Left forelimb (tissue), 1 donor: ENCODE results near the gene RLF.
A peak's percentile ranks its signal among the peaks of the same experiment; 100 is the strongest.

Experiments
- DNase-seq: peaks from one replicate; pipeline ENCODE4 v3.0.0-alpha.2; 2018; ENCODE audit warnings: low spot score

RLF gene

DNA sequence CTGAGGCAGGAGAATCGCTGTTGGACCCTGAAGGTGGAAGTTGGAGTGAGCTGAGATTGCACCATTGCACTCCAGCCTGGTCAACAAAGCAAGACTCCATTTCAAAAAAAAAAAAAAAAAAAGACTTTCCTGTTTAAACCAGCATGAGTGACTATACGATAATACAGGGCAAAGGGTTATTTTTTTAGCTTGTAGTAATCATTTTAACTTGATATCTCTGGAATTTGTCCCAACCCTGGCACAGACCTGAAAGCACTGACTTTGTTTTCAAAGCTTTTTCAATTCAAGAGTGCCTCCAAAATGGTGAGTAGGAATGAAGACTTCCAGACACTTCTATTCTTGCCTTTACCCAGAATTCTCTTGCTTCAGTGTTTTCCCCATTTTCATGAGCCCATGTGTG, 82.2 kb downstream of the RLF start:
- DNase-seq: no peak

DNA sequence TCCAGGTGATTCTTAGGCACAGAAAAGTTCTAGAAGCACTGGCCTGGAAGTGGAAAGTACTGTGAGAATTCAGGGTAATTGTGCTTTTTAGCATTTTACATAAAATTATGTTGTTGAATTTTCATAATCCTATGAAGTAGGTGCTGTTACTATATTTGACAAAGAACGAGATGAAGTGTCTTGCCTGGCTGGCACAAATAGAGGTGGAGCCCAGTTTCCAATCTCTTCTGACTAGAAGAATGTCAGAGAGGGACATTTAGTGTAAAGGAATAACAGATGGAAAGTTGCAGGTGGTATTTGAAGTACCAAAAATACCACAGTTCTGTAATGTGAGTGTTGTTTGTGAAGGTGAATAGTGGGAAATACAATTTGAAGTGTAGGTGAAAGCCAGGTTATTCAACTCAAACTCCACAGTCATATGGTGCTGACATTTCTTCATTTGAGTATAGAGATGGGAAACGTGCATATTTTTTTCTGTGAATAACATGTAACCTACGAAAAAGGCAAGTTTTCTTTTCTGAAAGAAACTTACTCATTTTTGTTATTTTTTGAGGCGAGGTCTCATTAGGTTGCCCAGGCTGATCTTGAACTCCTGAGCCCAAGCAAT, 83.1 kb downstream of the RLF start:
- no peak for DNase-seq

DNA sequence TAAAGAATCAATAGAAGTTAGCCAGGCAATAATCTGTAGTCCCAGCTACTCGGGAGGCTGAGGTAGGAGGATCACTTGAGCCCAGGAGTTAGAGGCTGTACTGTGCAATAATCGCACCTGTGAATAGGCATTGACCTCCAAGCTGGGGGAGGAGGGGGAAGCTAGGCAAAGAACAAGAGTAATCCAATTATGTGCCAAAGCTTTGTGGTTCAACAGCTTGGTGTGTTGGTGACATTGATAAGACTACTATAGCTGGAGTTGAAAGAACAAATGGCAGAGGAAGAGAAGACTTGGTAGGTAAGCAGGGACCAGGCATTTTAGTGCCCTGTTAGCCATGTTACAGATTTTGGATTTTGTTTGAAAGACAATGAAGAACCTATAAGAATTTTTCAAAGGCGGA, 84.5 kb downstream of the RLF start:
- no peak for DNase-seq

DNA sequence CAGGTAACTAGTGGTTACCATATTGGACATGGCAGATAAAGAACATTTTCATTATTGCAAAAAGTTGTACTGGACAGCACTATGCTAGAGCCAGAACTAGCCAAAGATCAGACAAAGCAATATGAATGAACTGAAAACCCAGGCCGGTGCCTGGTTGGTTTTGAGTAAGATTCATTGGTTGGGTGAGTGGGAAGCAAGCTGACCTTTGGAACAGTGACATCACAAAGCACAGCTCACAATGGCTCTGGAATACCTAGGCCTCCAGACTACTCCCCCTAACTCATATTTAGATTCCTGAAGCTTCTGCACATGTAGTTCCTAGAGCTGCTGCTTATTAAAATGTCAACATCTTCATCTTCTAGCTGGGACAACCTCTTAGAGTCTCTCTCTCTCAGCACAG, 86.5 kb downstream of the RLF start, which contains the start of gene TMCO2:
TSS of gene TMCO2 (plus strand) at position 283 of the 400 bp plus-strand sequence. CDS start at position 340, 57 bp downstream.
- DNase-seq: no peak

DNA sequence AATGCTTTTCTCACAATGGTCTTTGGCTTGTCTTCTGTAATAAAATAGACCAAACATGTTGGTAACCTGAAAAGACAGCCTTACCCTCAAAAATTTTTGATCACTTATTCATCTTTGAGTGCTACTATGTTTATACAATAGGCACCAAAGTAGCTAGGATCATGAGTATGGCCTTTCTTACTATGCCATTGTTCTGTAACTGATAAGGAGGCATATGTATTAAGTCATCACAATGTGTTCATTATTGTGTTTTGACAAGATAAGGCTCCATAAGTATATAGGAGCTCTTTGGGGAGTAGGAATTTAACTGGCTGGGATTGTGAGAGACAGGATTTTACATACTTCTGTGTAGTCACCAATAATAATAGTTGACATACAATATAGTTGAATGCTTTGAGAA, 87.2 kb downstream of the RLF start:
- DNase-seq: no peak

DNA sequence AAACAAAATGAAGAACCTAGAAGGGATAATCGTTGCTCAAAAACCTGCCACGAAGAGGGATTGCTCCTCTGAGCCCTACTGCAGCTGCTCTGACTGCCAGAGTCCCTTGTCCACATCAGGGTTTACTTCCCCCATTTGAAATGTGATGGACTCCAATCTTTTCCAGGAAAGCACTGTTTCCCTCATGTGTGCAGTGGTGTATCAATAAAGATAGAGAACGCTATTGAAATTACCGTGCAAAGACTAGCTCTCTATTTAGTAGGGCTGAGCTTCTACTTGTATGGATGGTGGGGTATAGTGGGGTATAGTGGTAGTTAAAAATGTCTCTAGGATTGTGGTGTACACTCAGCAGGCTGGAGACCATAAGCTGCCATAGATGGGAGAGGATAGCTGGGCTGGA, 90.3 kb downstream of the RLF start:
- DNase-seq: no peak

DNA sequence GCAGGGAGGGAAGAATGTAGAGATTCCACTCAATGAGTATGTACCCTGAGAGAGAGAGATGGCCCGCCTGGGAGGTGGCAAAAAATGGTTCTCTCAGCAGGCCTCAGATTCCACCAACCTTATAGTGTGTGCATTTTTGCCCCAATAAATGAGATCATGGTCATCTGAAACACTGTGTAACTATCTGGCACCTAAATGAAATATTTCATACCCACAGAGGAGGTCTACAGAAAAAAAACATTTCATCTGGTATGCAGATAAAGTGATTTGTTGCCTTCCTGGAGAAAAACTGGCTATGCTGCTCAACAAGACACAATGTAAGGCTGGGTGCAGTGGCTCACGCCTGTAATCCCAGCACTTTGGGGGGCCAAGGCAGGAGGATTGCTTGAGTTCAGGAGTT, 91.4 kb downstream of the RLF start:
- no peak for DNase-seq

DNA sequence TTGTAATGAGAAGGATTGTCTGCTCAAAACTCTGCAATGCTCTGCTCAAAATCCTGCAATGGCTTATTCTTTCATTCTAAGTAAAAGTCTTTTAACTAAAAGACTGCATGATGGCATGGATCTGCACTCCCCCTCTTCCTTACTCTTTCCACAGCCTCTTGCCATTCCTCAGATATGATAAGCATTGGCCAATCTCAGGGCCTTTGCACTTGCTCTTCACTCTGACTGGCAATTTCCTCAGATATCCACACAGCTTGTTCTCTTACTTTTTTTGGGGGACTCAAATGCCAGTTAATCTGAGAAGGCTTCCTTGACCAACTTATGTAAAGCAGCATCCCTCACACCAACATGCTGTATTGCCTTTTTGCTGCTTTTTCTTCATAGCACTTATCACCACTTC, 94.0 kb downstream of the RLF start:
- no peak for DNase-seq

DNA sequence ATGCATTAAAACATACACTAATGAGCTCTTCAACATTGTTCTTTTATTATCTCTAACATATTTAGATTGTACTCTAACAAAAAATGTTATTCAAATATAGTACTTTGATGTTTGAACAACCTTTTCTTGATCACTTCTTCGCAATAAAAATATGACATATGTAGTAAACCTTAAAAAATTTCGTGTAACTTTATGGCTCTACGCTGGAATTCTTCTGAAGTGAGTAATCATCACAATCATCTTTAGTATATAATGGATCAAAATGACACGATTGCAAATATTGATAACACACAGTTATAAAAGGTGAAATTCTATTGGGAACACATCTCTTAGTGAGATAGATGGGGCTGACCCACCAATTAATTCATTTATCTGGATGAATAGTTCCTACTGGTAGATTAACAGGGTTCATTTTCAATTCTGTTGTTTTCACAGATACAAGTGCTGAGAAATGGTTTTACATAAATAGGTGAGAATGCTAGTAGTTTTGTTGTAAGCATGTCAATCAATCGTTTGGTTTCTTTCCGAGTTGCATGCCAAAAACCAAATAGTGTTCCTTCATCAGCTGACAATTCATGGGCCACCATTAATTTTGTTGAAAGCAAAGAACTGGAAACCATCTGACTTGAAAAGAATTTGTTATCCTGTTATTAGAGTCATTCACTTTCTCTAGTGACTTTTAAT, 95.4 kb downstream of the RLF start:
- no peak for DNase-seq

DNA sequence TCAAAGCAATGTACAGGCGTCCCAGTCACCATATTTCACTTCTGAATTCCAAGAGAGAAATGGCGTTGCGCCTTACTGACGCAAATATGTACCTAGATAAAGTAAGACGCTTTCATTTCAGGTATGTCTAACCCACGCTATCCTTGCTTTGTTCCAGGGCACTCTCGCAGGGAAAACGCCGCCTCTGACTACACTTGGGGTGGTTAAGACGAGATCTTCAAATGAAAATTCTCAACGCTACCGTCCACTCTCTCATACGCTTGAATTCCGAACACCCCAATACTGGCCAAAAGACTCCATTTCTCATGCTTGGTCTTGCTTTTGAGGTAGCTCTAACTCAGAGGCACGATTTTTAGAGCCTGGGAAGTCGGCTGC, 96.1 kb downstream of the RLF start:
- DNase-seq: no peak

DNA sequence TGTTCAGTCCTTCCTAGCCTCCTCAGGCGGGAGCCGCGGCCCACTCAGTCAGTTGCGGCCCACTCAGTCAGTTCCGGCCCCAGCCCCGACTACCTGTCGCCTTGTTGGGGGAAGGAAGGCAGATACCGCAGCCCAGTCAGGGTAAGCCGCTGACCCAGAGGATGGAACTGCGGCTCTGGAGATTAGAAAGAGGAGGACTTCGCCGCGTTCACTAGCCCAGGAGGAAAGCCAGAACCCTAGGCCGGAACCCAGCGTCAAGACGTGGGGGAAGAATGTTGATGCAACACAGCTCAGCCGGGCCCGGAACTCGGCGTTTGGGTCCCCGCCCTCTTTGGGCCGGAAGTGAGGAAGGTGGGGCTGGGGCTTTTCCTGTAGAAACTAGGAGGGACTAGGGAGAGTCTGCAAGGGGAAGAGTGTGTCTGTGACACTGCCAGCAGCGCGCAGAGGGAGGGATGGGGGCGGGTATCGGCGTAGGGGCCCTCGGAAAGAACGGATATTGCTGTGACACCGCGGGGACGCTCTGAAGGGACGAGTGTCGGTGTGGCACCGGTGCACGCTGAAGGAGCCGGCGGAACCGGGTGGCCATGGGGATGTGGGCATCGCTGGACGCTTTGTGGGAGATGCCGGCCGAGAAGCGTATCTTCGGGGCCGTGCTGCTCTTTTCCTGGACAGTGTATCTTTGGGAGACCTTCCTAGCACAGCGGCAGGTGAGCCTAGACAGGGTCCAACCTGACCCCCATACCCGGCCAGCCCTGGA, 96.7 kb downstream of the RLF start, which contains the start of gene ZMPSTE24:
TSS of gene ZMPSTE24 (plus strand) at position 549 of the 757 bp plus-strand sequence. CDS start at position 585, 36 bp downstream.
- peak; percentile 97 for DNase-seq

DNA sequence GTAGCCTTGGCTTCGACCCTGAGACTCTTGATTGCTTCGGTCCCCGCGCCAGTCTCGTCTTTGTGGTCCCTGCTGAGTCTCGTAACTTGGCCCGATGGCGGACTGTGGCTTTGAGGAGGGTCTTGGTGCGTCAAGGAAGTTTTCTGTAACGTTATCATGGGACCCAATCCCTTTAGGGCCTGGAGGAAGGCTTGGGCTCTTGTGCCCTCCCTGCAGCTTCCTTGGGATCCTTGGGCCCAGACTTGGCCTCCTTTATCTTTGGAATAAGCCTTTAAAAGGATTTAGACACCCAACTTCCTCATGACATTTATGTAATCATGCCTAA, 97.2 kb downstream of the RLF start:
- DNase-seq: no peak

DNA sequence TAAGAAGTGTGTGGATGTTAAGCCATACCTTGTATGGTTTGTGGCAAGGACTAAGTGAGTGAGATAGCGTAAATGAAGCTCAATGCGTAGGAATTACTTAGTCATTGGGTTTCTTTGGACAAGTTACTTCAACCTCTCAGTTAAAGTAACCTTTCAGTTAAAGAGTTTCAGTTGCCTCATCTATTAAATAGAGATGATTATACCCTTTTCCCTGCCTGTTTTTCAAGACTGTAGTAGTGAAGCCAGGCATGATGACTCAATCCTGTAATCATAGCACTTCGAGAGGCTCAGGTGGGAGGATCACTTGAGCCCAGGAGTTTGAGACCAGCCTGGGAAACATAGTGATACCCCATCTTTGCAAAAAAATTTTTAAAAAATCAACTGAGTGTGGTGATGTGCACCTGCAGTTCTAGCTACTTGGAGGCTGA, 103.2 kb downstream of the RLF start:
- no peak for DNase-seq

DNA sequence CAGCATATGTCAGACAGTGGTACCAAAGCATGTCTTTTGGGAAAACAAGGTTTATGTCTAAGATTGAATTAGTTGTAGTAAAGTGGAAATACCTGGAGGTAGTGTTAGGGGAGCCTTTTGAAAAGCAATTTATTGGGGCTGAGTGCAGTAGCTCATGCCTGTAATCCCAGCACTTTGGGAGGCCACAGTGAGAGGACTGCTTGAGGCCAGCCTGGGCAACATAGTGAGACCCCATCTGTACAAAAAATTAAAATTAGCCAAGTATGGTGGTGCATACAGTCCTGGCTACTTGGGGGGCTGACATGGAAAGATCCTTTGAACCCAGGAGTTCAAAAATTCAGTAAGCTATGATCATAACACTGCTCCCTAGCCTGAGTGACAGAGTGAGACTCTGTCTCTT, 104.1 kb downstream of the RLF start:
- no peak for DNase-seq

DNA sequence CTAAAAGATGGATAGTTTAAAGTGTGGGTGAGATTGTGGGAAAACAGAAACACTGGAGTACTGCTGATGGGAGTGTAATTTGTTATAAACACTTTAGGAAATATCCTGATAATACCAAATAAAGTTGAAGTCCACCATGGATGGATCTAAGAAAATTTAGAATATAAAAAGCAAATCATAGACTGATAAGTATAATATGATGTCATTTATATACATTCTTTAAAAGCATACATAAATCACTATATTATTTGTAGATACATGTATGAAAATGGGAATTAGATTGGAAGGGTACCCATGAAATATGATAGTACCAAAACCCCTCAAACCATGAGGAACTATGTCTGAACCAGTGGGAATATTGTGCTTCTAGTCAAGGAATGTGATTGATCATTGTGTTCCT, 104.7 kb downstream of the RLF start:
- no peak for DNase-seq

DNA sequence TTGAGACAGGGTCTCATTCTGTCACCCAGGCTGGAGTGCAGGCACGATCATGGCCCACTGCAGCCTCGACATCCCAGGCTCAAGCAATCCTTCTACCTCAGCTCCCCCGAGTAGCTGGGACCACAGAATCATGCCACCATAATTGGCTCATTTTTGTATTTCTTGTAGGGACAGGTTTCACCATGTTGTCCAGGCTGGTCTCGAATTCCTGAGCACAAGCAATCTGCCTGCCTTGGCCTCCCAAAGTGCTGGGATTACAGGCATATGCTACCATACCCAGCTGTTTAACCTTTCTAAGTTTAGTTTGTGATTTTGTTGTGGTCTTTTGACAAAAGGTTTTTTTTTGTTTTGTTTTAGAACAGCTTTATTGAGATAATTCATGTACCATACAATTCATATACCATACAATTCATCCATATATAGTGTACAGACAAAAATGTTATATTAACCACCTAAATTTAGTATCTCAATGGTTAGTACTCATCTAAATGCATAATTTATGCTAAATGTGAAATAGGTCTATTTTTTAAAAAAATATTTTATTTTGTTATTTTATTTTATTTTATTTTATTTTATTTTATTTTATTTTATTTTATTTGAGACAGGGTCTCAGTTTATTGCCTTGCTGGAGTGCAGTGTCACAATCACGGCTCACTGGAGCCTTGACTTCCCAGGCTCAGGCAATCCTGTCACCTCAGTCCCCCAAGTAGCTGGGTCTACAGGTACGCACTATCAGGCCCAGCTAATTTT, 105.8 kb downstream of the RLF start:
- DNase-seq: no peak

DNA sequence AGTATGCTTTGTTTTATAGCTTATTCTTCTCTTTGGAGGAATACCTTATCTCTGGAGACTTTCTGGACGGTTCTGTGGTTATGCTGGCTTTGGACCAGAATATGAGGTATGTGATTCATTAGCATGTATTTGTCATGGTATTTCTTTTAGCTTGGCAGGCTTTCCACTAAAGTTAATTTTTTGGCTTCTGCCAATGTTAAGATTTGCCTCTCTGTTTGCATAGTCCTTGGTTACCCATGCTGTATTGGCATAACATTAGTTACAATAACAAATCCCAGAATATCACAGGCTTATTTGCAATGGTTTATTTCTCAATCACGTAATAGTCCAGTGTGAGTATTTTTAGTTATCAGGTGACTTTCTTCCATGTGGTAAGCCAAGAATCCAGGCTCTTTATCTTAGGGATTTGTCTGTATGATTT, 106.6 kb downstream of the RLF start:
- no peak for DNase-seq

DNA sequence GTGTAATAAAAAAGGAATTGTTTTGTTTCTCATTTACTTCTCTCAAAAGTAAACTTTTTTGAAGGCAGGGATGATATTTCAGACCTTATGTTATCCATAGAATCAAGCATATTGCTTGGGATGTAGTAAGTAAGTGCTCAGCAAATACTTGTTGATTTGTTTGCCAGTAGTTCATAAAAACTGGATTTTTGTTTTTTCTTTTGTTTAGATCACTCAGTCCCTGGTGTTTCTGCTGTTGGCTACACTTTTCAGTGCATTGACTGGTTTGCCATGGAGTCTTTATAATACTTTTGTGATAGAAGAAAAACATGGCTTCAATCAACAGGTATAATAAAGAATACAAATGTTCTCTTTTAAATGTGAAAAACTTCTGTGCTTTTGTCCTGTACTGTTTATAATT, 107.0 kb downstream of the RLF start:
- no peak for DNase-seq

DNA sequence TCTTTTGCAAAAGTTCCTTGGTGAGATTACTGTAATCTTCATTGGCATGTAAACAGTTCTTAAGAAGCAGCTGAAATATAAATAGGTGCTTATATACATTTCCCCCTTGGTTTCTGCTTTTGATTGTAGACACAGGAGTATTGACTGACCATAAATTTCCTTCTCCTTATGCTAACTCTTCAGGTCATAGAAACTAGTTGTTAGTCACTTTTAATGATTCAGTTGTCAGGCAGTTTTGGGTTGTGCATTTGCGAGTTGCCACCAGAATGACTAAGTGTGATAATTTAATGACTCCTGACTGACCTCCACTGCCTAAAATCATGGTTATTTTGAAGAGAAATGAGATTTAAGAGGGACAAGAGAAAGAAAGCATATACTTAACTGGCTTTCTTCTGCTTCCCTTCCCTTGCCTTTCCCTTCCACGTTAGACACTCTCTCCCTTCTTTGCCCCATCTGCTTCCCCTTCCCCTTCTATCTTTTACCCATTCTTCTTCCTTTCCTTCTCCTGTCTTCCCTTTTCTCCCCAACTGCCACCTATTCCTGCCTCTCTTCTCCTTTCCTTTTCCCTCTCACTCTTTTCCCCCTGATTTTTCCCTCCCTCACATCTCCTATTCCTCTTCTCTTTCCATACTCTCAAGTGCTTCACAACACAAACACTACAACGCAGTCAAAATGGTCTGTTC, 109.1 kb downstream of the RLF start:
- no peak for DNase-seq

DNA sequence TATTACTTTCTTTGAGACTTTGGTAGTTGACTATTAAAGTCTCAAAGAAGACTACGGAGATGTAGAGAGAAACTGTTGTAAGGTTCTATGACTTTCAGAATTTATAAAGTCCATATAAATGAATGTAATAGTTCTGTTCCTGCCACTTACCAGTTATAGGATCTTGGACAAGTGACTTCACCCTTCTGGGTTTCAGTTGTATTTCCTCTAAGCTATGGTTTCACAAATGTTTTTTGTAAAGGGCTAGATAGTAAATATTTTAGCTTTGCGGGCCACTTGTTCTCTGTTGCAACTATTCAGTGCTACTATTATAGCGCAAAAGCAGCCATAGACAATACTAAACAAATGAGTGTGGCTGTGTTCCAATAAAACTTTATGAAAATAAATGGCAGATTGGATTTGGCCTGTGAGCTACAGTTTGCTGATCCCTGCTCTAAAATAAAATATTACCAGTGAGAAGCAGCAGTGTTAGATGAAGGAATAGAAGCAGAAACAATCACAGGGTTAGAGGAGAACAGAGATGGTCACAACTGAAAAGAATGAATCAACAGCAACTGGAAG, 111.5 kb downstream of the RLF start:
- DNase-seq: no peak

DNA sequence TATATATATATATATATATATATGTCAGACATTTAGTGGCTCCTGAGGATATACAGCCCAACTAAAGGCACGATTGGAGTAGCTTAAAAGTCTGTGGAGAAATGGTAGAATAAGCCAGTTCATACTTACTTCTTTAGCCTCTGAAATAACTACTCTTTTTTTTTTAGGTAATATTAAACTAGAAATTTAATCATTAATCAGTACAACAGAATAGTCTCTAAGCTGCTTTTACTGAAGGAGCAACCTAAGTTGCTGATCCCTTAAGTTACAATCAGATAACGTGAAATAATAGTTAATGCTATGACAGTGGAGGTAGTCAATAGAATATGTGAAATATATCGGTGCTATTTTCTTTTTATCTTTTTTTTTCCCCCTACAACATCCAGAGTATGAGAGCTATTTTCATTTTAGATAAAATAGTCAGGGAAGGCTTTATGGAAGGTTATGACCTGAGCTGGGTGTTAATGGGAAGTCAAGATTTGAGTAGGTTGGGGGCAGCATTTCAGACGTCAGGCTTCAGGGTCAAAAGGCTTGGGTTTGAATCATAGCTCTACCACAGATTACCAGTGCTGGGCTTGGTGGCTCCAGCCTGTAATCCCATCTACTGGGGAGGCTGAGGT, 112.5 kb downstream of the RLF start:
- DNase-seq: no peak
